GM12873 (cell line): ENCODE measurements around the gene KIF1A.

Experiments
- CTCF ChIP-seq: IDR thresholded peaks from 2 replicates; pipeline ENCODE4 v1.5.1; 2012; ENCODE audit warnings: low read depth, mild to moderate bottlenecking, moderate library complexity, low read length, control low read depth; ENCODE audit not compliant: insufficient read depth; ENCODE audit errors: missing control alignments

The KIF1A gene

GRCh38 chr2:240737512-240737911 is 82.5 kb downstream of the KIF1A start:
- no peak for TF ChIP-seq CTCF

GRCh38 chr2:240736281-240737250 is 83.5 kb downstream of the KIF1A start:
- no peak for TF ChIP-seq CTCF

GRCh38 chr2:240735476-240735875 is 84.5 kb downstream of the KIF1A start:
- no peak for TF ChIP-seq CTCF

- TF ChIP-seq CTCF = no peak
Observed at GRCh38 chr2:240734756-240735155, 85.3 kb downstream of the KIF1A start.

- peak; percentile 52 for TF ChIP-seq CTCF
Observed at GRCh38 chr2:240733803-240734495, 86.1 kb downstream of the KIF1A start.

- TF ChIP-seq CTCF = no peak
Observed at GRCh38 chr2:240732911-240733622, 87.0 kb downstream of the KIF1A start.

- TF ChIP-seq CTCF = no peak
Observed at GRCh38 chr2:240732184-240732583, 87.8 kb downstream of the KIF1A start.
